Measurements from ENCODE around the gene SYNGR3.
"Not testable (repeated sequence)": the region's sequence is repeated elsewhere in the genome, so short reads cannot be mapped to it uniquely, and the experiment has no call there.

Gene SYNGR3

DNA sequence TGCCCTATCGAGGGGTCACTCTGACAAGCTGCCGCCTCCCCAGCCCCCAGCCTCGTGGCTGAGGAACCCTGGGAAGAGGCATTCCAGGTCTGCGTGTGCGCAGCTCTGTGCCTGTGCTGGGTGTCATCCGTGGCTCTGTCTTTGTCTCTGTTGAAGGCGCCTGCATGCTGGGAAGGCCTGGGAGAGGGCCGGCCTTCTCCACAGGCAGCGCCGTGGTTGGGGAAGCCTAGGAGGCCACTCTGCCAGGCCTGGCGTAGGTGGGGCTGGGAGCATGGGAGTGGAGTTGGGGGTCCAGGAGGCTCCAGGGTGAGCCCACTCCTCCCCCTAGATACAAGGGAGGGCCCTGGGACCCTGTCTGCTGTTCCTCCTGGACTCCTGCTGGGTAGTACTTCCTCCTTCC lies 40.3 kb downstream of the SYNGR3 start:
- no peak for DNase-seq

DNA sequence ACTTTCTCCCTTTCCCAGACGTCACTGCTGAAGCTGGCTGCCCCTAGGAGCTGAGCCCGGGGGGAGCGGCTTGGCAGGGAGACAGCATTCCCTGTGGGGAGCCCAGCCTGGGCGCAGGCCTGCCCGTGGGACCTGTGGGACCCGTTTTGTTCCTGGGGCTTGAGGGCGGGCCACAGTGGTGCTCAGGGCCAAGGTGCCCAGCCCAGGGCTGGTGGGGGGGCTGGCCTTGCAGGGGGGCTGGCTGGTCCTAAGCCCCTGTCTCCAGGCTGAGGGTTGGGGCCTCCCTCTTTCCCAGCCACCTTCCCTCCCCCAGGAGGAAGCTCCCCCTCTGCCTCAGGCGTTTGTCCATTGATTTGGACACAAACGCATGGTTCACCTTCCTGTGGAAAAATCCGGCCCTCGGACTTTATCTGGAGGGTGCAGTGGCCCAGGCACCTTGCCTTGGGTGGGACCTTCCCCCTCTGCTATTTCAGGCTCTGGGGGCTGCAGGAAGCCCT lies 41.4 kb downstream of the SYNGR3 start:
- no peak for DNase-seq

DNA sequence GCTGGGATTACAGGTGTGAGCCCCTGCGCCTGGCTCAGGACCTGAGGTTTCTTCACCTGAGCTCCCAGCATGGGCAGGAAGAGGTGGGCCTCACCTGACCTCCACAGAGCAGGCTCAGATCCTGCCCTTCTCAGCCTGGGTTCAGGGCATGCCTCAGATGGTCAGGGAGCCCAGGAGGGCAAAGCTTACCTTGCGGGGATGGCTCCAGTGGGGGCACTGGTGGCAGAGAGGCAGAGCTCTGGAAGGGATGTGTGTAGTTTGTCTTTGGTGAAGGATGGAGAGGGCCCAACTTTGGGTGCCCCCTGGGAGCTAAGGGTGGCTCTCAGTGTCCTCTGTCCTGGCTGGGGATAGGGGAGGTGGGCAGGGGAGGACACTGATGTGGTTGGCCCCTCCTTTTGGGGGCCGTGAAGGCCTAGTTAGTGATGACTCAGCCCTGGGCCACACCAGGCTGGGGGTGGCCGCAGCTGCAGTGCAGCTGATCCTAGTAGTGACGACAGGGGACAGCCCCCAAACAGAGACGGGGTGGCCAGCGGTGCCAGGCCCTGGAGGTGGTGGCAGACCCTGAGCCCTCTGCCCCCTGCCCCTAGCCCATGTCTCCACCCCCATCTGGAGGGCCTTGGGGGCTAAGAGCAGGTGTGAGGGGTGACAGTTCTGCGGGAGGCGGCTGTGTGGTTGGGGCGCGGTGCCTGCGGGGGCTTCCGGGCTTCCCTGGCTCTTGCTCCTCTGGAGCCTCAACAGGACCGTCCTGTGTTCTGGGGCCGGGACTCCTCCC lies 42.7 kb downstream of the SYNGR3 start:
- DNase-seq, result no peak

DNA sequence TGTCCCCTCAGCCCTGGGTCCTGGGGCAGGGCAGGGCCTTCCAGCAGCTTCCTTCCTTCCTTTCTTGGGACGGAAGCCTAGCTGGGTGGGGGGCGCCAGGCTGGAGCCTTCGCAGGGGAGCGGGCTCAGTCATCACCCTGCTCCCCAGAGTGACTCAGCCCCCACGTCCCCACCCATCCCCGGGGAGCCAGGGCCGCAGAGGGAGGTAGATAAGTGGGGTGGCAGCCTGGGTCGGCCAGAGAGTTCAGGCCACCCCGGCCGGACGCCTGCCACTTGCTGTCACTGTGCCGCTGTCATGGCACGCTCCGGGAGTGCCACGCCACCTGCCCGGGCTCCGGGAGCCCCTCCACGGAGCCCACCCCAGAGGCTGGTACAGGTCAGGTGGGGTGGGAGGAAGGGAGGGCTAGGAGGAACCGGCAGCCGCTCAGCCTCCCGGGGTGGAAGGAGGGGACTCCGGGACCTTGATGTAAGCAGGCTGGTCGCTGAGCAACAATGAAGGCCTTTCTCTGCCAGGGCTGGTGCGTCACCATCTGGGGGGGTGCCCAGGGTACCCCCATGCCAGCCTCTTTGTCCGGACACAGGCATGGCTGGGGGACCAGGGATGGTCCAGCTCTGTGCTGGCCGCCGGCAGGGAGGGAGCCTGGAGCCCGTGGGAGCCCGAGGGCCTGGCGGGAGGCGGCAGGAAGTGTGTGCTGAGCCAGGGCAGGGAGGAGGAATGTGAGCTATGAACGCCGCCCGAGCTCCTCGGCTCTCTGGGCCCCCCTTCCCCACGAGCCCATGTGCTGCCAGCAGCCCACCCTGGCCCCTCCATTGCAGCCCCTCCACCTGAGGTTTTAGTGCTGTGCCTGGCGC lies 43.5 kb downstream of the SYNGR3 start:
- peak; percentile 76 for DNase-seq

DNA sequence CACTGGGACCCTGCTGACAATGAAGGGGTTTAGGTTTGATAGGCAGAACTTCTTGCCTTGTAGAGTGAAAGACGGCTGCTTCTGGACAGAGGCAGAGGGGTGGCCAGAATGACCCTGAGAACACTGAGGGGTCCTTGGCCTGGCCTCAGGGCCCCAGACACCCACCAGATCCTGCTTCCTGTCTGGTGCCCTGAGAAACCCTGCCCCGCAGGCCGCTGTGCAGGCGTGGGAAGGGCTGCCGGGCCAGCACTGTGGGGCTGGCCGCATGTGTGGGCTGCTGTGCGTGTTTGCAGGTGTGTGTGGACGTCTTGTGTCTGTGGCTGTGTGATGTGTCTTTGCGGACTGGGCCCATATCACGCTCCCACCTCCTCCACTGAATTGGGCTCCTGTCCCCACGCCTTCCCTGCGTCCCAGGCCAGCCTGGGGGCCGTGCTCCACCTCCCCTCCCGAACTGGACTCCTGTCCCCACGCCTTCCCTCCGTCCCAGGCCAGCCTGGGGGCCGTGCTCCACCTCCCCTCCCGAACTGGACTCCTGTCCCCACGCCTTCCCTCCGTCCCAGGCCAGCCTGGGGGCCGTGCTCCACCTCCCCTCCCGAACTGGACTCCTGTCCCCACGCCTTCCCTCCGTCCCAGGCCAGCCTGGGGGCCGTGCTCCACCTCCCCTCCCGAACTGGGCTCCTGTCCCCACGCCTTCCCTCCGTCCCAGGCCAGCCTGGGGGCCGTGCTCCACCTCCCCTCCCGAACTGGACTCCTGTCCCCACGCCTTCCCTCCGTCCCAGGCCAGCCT lies 44.3 kb downstream of the SYNGR3 start:
- DNase-seq, result not testable (repeated sequence)

DNA sequence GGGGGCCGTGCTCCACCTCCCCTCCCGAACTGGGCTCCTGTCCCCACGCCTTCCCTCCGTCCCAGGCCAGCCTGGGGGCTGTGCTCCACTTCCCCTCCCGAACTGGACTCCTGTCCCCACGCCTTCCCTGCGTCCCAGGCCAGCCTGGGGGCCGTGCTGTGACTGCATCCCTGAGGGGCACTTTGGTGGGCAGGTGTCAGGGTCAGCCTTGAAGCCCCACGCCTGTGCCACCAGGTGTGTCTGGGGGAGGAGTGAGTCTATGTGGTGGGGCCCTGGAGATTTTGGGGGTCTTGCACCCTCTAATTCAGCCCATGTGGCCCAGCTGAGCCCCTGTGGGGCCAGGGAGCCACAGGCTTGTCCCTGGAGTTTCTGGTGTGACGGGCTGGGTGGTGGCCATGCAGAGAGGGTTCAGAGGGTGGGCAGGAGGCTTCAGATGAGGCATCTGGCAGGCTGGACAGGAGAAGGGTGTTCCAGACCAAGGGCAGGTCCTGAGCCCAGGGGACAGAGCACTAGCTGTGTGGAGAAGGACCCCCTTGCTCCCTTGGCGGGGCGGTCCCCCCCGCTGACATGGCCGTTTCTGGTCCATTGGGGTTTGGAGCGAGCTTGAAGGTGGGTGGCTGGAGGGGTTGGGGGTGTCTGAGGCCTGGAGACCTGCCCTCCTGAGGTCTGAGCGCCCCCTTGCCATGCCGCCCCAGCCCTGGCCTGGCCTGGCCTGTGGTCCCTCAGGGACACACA lies 45.1 kb downstream of the SYNGR3 start:
- DNase-seq, result no peak

DNA sequence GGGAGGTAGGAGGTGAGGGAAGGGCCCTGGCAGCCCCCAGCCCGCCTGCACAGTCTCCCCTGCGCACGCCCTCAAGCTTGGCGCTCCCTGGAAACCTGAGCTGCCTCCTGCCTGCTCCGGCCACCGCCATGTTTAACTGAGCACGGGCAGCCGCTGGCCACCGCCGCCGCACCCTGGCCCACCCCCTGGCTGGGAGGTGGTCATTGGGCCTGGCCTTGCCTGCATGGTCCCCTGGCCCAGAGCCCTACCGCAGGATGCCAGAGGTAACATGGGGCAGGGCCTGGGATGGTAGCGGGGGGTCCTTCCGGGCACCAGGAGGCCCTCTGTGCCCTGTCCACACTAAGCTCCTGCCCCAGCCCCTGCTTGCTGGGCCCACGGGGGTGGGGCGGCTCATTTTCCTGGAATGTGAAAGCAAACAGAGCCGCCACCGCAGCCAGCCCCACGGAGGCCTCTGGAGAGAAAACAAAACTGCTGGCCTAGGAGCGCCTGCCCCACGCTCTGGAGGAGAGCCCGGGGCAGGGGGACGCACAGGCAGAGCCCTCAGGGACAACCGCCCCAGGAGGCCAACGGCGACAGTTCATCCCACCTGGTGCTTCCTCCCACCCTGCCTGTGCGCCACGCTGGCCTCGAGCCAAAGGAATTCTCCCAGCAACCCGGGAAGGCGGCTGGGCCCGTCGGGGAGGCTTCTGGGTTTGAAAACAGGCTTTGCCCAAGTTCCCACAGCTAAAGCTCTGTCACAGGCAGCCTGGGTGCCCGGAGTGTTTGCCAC lies 45.8 kb downstream of the SYNGR3 start:
- peak; percentile 94 for DNase-seq

DNA sequence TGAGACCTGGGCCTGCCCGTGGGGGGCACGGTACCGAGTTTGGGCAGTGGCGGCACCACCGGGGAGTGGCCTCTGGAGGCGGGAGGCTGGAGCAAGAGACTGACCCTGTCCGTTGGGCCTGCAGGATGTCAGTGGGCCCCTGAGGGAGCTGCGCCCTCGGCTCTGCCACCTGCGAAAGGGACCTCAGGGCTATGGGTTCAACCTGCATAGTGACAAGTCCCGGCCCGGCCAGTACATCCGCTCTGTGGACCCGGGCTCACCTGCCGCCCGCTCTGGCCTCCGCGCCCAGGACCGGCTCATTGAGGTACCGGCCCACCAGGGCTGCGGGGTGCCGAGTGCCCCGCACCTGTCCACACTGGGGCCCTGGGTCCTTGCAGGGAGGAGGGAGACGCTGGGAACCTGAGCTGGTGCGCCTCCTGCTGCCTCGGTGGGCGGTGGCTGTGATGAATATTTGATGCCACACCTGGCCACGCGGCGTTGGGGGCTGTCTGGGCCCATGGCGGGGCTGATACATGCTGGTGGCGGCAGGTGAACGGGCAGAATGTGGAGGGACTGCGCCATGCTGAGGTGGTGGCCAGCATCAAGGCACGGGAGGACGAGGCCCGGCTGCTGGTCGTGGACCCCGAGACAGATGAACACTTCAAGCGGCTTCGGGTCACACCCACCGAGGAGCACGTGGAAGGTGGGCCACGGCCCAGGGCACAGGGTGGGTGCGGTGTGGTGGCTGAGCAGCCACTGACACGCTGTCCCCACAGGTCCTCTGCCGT lies 46.6 kb downstream of the SYNGR3 start:
- DNase-seq, result no peak

DNA sequence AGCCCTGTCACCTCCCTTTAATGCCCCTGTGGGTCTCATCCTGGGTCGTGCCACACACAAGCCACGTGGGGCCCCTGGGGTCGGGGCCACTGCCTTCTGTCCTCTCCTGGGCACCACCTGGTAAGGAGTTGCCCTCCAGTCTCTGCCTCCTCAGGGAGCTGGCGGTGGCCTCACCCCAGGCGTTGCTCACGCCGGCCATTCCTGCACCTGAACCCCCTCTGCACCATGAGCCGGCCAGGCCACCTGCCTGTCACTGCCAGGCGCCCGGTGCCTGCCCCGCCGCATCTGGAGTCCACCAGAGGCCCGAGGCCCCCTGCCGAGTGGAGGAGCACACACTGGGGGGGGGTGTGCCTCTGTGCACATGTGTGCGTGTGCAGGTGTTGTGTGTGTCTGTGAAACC lies 47.3 kb downstream of the SYNGR3 start:
- DNase-seq, result no peak

DNA sequence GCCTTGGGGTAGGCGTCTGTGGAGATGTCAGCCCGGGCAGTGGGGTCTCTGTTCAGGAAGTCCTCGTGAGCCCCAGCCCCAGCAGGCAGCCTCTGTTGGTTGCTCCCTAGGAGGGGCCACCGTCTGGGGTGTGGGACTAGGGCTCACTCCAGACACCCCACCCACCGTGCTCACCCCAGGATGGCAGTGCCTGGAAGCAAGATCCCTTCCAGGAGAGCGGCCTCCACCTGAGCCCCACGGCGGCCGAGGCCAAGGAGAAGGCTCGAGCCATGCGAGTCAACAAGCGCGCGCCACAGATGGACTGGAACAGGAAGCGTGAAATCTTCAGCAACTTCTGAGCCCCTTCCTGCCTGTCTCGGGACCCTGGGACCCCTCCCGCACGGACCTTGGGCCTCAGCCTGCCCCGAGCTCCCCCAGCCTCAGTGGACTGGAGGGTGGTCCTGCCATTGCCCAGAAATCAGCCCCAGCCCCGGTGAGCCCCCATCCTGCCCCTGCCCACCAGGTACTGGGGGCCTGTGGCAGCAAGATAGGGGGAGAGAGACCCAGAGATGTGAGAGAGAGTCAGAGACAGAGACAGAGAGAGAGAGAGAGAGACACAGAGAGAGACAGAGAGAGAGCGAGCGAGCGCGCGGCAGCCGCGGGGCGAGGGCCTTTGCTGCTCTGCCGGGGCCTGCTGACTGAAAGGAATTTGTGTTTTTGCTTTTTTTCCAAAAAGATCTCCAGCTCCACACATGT lies 48.0 kb downstream of the SYNGR3 start:
- peak; percentile 85 for DNase-seq

DNA sequence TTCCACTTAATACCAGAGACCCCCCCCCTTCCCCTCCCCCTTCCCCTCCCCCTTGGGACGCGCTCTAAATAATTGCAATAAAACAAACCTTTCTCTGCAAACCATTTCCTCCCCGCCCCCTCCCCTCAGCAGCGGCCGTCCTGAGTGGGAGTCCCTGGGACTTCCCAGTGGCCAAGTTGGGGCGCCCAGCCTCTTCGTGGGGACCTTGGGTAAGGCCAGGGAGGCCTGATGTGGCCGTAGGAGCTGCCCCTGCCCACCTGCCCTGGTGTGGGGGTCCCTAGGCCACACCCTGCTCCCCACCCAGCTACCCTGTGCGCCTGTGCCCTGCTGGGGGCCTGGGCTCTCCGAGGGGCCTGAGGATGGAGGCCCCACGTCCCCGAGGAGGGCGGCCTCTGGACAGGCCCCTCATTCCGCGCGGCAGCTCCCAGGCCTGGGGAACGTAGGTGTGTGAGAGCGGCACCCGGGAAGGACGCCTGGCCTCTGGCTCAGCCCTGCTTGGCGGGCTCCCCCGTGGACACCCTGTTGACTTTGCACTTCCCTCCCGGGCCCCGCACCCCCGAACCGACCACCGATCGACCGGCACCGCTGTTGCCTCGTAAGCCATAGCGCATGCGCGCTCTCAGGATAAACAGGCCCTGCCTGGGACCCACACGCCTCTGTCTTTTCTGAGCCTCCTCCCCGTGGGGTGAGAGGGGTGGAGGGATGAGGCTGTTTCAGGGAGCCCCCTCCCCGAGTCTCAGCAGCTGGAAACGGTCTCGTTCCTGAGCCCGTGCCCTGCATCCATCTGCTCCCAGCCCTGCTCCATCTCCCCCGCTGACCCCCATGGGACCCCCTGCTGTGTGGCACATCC lies 48.8 kb downstream of the SYNGR3 start:
- peak; percentile 65 for DNase-seq

DNA sequence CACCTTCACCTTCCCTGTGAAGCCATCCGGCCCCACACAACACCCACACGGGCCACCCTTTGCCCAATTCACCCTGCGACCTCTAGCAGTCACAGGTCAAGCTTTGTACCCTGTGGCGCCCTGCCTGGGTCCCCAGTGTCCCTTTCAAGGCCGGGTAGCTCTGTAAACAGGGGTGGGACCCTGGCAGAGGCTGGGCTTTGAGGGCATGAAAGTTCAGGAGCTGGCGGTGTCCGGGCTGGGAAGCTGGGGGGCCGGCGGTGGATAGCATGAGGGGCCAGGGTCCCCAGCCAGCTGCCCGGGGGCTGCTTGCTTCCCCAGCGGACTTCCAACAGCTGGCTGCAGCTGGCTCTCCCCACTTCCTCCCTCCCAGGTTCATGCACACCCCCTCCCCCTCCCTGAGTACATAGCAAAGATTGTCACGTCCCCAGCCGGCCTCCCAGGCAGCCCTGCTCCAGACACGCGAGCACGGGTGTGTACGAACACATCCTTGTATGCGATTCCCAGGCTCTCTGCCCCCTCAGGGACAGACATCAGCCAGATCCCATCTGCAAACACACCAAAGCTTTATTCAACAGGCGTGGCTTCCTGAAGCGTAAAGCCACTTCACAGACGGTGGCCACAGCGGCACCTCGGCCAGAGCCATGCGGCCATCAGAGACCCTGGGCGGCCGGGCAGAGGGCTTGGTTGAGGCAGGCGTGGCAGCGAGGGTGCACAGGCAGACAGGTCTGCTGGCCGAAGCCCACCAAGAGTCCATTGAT lies 49.7 kb downstream of the SYNGR3 start:
- peak; percentile 99 for DNase-seq

DNA sequence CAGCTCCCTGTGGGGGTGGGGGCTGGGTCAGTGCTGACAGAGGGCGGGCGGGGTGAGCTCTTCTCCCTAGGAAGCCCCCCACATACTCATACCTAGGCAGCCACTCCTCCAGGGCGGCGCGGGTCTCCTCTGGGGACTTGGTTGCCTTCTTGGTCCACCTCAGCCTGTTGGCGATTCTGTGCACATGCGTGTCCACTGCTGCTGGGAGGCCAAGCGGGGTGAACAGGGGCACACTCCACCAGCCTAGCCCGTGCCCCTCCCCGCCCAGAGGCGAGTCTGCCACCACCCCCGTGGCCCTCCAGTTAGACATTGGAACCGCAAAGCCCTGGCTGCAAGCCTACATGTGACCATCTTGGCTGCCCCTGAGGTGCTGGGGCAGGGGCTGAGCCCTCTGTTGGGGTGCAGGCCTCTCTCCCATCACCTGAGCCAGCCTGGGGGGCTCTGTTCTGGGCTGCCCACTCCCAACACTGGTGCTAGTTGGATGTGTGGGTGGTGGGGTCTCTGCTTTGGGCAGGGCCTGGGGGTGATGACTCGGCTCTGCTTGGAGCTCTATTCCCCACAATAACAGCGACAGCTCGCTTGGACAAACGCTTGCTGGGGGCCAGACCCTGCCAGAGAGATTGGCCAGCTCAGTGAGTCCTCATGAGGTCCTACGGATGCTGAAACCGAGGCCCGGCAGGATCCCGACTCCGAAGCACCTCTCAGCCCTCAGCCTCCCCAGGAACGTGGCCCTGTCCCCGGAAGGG lies 50.4 kb downstream of the SYNGR3 start:
- DNase-seq, result no peak

DNA sequence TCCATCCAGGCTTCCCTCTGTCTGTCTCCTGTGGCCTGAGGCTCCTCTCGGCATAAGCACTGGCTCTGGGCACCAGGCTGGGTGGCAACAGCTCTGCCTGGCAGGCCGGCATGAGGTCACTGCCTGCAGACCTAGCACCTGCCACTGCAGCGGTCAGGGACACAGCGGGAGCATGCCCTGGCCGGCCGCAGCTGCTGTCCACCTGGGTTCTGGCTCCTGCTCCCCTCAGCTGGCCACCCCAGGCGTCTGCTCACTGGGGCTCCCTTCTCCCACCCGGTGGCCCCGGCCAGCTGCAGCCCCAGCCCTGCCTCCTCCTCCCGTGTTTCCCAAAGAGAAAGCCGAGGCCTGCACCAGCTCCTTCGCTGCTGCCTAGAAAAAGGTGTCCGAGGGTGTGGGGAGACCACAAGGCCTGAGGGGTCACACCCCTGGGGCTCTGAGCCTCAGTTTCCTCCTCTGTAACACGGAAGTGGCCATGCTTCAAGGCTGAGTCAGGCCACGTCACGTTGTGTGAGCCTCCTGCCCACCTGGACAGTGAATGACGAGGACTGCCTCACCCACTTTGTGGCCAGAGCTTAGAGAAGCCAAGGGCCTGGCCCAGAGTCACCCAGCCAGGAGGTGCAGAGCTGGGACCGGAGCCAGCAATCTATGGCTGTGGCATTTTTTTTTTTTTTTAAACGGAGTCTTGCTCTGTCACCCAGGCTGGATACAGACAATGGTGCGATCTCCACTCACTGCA lies 51.2 kb downstream of the SYNGR3 start:
- DNase-seq, result no peak

DNA sequence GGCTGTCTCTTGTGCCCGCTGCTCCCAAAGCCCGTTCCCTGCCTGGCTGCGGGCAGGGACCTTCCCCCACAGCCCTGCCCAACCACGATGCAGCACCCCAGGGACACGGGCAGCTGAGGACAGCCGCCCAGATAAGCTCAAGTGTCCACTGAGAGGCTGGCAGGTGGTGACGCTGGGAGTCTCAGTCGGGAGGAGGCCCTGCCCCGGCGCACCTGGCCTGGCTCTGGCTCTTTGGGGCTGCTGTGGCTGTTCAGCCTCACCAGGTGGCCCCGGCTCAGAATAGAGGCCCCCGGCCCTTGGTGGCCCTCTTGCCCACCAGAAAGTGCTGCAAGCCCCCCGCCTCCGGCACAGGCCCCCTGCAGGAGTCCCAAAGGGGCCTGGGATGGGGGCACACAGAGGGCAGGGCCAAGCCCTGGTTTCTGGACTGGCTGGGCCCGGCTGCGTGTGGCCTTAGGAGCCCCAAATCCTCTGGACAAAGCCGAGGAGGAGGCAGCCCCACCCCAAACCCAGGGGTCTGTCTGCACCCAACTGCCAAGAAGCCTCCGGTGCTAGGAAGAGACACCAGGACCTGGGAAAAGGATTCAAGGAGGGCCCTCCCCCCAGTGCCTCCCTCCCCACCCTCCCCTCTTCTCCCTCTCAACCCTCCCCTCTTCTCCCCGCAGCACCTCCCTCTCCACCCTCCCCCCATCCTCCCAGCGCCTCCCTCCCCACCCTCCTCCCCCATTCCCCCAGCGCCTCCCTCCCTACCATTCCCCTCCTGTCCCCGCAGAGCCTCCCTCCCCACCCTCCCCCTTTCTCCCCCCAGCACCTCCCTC lies 52.6 kb downstream of the SYNGR3 start:
- peak; percentile 57 for DNase-seq

All from fibroblast of skin of scalp (primary cell).